ENCODE data around the gene HSF4.

HSF4 gene

GRCh38 chr16:67150047-67150832 lies 14.3 kb upstream of the HSF4 start:
- DNase-seq, result no peak

DNA sequence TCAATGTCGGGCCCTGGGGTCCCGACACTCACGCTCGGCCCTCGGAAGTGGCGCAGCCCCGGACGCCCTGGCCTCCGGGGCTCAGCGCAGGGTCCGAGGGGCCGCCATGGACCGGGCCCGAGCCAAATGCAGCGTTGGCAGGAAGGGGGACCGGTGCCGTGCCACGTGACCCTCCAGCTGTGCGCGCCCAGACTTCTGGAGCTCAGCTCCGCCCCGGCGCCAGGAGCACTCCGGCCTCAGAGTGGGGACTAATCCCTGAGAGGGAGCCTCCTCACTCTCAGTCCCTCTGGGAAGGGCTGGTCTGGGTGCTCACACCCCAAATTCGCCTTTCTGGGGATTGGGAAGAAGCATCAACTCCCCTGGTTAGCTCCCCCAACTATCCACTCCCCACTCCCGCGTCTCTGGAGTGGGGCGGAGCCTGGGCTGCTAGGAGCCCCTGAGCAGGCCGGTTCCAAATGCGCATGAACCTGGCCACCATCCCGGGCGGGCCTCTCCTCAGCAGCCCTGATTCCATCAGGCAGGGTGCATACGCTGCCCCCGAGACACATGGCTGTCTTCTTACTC lies 13.6 kb upstream of the HSF4 start, which contains the start of gene B3GNT9:
B3GNT9 (minus strand) TSS at position 166 of the 564 bp plus-strand sequence. CDS start 513 bp downstream, outside the sequence.
- no peak for DNase-seq

- DNase-seq, result no peak
Observed at GRCh38 chr16:67151431-67152097, 13.0 kb upstream of the HSF4 start.

GRCh38 chr16:67154578-67155294 lies 9.8 kb upstream of the HSF4 start:
- DNase-seq, result no peak

- peak; percentile 87 for DNase-seq
Observed at GRCh38 chr16:67155295-67156142, 9.0 kb upstream of the HSF4 start.

DNA sequence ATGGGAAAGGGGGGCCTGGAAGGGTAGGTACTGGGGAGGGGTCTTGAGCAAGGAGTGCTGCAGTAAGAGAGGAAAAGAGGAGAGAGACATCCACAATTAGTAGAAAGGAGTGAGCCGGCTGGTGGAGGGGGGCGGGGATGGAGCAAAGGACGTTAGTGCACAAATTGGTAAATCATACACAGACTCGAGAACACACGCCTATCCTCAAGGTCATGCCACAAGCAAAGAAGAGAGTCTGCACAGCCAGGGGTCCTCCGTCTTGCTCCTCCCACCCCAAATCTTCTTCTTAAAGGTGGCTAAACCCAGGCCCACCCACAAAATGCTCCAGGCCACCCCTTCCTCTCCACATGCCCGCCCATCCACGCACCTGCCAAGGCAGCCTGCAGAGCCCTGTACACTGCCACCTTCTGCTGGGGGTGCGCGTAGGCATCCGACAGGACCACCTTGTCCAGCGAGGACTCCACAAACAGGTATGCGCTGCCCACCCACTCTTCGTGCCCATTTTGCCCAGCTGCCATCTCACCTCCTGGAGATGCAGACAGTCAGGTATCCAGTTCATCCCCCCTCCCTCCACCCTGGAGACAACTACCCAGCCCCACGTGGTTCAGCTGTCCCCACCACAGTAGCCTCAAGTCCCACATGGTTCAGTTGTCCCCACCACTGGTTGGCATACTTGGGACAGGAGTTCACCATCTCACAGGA lies 8.3 kb upstream of the HSF4 start:
- DNase-seq, result no peak

DNA sequence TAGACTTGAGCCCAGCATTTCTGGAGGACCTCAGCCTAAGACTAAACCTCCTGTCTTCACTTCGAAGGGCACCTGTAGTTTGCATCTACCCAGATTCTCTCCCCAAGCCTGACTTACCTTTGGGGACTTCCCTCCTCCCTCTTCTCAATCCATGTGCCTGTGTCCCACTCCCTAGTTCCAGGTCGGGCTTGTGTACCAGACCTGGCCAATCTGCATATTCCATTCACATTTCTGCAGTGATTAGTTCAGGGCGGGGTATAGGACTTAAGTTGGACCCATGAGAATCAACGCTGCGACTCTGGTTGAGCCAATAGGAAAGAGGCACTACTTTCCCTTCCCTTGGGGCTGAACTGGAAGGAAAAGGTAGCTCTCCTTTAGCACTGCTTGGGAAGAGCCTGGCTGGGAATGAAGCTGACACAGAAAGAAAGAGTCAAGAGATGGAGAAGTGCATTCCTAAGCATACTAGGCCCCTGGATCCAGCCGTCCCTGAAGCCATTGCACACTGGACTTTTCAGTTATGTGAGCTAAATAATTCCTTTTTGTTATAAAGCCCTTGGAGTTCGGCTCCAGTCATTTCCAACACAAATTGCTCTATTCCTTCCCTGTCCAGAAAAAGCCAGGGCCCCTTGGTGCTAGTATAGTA lies 7.3 kb upstream of the HSF4 start:
- no peak for DNase-seq

- DNase-seq, result no peak
Observed at GRCh38 chr16:67157892-67158635, 6.5 kb upstream of the HSF4 start.

GRCh38 chr16:67158637-67159600 lies 5.6 kb upstream of the HSF4 start:
- peak; percentile 96 for DNase-seq

DNA sequence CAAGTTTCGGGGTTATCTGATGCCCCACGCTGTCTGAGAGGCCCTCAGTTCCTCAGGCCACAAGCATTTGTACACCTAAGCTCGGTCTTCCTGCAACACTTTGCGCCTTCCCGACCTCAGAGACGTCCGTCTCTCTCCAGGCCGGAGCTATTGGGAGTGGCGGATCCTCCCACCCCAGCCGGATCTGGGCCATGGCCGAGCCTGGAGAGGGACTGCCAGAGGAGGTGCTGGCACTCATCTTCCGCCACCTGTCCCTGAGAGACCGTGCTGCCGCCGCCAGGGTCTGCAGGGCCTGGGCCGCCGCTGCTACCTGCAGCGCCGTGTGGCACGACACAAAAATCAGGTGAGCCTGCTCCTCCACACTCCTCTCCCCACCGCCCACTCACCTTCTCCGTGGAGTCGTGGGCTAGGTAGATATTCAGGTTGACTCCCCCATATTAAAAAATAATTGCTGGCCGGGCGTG lies 2.9 kb upstream of the HSF4 start:
- DNase-seq, result no peak

DNA sequence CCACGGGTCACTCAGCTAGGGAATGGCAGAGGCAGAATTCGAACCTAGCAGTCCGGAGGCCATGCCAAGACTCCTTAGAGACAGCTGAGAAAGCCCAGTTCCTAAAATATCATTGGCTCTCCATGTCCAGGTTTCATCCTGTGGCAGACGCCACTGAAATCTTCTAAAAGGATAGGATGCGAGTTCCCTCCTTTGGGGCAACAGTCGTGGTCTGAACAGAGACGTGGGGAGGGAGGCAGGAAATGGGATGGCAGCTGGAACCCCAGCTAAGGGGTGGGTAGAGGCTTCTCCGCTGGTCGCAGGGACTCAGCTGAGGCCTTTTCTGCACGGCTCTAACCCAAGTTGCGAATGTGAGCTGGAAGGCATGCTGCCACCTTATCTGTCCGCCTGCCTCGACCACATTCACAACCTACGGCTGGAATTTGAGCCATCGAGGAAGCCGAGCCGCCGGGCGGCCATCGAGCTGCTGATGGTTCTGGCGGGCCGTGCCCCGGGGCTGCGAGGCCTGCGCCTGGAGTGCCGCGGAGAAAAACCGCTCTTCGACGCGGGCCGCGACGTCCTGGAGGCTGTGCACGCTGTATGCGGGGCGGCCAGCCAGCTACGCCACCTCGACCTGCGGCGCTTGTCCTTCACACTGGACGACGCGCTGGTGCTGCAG lies 1.9 kb upstream of the HSF4 start:
- no peak for DNase-seq

DNA sequence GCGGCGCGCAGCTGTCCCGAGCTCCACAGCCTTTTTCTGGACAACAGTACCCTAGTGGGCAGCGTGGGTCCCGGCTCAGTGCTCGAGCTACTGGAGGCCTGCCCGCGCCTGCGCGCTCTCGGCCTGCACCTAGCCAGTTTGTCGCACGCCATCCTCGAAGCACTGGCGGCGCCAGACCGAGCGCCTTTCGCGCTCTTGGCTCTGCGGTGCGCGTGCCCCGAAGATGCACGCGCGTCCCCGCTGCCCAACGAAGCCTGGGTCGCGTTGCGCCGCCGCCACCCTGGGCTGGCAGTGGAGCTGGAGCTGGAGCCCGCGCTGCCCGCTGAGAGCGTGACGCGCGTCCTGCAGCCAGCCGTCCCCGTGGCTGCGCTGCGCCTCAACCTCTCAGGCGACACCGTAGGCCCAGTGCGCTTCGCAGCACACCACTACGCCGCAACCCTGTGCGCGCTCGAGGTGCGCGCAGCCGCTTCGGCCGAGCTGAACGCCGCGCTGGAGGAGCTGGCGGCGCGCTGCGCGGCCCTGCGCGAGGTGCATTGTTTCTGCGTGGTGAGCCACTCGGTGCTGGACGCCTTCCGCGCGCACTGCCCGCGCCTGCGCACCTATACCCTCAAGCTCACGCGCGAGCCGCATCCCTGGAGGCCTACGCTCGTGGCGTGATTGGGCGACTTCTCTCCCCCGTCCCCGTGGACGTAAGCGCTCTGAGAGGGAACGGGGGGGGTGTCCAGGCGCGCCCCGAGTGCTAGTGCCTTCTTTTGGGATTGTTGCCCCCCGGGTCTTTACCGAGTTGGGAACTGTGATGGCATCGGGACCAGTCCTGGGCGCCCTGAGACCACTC lies 1.2 kb upstream of the HSF4 start:
- DNase-seq, result no peak

GRCh38 chr16:67163999-67164558 lies 466 bp upstream of the HSF4 start:
- DNase-seq, result no peak

DNA sequence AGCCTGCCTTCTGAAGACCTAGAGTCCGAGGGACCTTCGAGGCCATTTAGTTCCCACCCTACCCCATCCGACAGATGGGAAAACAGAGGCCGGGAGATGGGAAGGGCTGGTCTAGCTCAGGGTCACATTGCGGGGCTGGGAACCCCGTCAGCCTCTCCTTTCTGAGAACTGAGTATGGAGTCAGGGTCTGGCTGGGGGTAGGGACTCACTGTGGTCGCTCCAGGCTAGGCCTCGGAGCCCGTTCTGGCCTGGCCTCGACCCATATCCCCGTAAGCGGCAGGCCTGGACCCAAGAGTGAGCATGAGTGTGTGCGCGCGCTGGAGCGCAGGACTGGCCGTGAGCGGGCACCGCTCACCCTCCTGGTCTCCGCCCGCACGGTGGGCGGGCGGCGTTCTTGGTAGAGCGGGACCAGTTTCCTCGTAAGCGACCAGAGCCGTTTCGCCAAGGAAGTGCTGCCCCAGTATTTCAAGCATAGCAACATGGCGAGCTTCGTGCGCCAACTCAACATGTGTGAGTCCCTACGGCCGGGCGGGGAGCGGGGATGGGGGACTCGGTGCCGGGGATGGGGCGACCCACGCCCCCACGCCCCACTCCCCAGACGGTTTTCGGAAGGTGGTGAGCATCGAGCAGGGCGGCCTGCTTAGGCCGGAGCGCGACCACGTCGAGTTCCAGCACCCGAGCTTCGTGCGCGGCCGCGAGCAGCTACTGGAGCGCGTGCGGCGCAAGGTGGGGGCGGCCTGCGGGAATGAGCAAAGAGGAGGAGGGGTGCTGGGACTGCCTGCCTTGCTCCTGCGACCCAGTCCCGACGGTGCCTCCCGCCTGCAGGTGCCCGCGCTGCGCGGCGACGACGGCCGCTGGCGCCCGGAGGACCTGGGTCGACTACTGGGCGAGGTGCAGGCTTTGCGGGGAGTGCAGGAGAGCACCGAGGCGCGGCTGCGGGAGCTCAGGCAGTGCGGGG lies 855 bp downstream of the HSF4 start:
- DNase-seq, result no peak

DNA sequence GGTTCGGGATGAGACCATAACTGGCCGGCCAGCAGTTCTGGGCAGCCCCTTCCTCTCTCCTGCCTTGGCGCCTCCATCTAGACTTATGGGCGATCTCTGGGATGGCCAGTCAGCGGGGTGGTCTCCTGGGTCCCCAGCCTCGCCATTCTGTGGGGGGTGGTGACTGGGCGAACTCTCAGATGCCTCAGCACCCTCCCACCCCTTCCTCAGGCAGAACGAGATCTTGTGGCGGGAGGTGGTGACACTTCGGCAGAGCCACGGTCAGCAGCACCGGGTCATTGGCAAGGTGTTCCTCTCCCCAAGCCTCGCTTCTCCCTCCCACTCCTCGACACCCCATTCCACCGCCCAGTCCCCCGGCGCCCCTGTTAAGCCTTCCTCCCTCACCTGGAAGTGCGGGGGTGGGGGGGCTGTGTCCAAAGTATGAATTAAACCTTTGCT lies 1.6 kb downstream of the HSF4 start:
- DNase-seq, result no peak

DNA sequence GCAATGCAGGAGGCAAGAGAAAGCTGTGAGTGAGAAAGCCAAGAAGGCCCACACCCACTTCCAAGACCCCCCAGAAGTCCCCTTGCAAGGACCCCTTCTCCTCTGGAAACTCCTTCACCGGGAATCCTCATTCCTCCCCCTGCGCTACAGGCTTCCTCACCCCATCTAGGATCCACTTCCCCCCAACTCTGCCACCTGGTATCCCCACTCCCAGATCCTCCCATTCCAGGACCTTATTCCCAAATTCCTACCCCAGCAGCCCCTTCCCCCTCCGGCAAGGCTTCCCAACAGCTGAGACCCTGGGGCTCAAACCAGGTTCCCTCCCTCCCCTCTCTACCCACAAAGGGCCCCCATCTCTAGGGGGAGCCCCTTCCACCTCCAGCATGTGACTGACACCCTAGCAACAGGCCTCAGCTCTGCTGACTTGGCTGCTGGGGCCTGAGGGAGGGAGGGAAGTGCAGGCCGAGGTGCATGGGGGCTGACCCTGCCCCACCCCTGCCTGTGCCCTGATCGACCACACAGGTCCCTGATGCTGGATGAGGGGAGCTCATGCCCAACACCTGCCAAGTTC lies 2.1 kb downstream of the HSF4 start:
- DNase-seq, result no peak
